IPS DF 4.7 (cell line): ENCODE measurements around the gene HELZ2.
"Not testable (repeated sequence)": the region's sequence is repeated elsewhere in the genome, so short reads cannot be mapped to it uniquely, and the experiment has no call there.

ENCODE experiments used
- DNase-seq: peaks from one replicate; pipeline ENCODE4 v3.0.0-alpha.2; 2013; ENCODE audit warnings: low spot score; ENCODE audit errors: extremely low read depth

HELZ2 gene, protein sequence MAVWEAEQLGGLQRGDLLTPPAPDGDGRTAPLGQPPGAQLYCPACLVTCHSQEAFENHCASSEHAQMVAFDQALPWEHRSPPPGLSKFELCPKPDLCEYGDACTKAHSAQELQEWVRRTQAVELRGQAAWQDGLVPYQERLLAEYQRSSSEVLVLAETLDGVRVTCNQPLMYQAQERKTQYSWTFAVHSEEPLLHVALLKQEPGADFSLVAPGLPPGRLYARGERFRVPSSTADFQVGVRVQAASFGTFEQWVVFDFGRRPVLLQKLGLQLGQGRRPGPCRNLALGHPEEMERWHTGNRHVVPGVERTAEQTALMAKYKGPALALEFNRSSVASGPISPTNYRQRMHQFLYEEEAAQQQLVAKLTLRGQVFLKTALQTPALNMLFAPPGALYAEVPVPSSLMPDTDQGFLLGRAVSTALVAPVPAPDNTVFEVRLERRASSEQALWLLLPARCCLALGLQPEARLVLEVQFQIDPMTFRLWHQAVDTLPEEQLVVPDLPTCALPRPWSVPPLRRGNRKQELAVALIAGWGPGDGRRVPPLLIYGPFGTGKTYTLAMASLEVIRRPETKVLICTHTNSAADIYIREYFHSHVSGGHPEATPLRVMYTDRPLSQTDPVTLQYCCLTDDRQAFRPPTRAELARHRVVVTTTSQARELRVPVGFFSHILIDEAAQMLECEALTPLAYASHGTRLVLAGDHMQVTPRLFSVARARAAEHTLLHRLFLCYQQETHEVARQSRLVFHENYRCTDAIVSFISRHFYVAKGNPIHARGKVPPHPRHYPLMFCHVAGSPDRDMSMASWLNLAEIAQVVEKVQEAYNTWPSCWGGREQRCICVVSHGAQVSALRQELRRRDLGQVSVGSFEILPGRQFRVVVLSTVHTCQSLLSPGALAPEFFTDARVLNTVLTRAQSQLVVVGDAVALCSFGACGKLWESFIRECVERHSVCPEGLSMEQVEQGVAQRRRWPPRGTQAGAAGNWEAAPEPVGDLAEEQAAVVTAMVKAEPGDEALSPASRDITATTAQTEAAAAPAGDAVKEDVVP (N-terminal part only)

DNA sequence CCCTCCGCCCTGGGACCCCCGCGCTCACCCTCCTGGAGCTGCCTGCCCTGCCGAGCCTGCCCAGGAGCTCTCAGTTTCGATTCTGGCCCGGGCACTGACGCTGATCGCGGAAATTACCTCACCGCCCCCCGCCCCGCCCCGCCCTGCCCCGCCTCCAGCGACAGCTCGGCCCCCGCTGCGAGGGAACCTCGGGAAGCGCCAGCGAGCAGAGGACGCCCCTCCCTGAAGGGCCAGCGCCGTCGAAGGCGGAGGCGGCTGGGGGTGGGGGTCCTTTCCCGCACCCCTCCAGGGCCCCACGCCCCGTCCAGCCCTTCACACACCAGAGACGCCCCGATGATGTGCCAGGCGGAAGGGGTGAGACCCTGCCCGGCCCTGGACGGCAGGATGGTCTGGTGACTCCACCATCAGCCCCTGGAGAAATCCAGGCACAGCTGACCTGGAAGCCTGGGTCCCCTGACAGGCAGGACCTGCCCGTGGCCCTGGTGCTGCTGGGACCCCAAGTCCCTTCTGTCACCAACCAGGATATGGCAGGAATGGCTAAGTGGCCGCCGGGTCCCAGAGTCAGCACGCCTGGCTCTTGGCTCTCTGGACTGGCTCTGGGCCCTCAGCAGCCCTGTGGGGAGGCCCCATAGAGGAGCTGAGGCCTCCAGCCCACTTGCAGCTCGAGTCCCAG, at the start of gene HELZ2:
TSS of gene HELZ2 (minus strand) at position 84 of the 673 bp plus-strand sequence. CDS start 1,854 bp downstream, outside the sequence.
- no peak for DNase-seq

GRCh38 chr20:63622732-63623131, 48.7 kb upstream of the HELZ2 start:
- DNase-seq = no peak

GRCh38 chr20:63622096-63622495, 48.1 kb upstream of the HELZ2 start:
- no peak for DNase-seq

DNA sequence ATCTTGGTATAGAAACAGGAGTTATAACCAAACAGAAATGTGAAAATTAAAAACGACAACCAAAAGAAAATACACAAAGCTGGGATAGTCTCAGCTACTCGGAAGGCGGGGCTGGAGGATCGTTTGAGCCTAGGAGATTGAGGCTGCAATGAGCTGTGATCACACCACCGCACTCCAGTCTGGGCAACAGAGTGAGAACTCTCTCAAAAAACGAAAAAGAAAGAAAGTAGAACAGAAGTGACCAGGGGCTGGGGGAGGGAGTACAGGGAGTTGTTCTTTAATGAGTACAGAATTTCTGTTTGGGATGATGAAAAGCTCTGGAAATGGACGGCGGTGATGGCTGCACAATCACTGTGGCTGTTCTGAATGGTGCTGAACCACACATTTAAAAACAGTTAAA, 47.0 kb upstream of the HELZ2 start:
- no peak for DNase-seq

- no peak for DNase-seq
Observed at GRCh38 chr20:63619505-63619904, 45.5 kb upstream of the HELZ2 start.

GRCh38 chr20:63619086-63619485, 45.0 kb upstream of the HELZ2 start:
- no peak for DNase-seq

GRCh38 chr20:63618291-63618980, 44.4 kb upstream of the HELZ2 start:
- DNase-seq = no peak

DNA sequence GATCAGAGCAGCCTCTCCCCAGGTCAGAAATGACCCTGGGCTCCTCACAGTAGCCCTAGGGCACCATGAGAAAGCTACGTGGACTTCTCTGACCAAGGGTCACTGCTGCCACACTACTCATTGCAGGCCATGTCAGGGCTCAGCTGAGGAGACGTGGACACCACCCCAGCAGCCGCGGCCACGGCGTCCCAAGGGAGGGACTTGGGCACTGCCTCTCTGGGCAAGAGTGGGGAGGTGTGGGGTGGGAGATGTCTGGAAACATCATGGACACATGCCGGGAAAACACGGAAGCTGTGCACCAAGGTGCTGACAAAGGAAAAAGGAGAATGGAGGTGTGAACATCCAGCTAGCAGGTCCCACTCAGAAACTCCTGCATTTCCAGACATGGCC, 43.8 kb upstream of the HELZ2 start:
- DNase-seq = no peak

DNA sequence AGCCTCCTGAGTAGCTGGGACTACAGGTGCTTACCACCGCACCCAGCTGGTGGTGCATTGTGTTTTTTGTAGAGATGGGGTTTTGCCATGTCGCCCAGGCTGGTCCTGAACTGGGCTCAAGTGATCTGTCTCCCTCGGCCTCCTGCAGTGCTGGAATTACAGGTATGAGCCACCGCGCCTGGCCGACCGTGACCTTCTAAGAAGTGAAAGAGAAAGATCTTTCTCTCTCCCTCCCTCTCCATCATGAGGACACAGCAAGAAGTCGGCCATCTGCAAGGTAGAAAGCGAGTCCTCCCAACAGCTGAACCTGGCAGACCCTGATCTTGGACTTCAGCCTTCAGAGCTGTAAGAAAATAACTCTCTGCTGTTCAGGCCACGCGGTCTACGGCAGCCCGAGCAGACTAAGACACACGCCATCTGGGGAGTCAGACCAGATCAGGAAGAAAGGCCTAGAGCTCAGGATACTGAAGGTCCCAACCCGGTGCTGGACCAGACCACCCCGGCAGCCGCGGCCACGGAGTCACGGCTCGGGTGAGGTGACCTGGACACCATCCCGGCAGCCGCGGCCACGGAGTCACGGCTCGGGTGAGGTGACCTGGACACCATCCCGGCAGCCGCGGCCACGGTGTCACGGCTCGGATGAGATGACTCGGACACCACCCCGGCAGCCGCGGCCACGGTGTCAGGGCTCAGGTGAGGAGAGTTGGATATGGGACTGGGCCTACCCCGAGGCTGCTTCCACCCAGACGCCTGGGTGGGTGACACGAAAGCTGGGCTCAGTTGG, 43.2 kb upstream of the HELZ2 start:
- no peak for DNase-seq

- DNase-seq = not testable (repeated sequence)
Observed at GRCh38 chr20:63613863-63614594, 40.0 kb upstream of the HELZ2 start.

DNA sequence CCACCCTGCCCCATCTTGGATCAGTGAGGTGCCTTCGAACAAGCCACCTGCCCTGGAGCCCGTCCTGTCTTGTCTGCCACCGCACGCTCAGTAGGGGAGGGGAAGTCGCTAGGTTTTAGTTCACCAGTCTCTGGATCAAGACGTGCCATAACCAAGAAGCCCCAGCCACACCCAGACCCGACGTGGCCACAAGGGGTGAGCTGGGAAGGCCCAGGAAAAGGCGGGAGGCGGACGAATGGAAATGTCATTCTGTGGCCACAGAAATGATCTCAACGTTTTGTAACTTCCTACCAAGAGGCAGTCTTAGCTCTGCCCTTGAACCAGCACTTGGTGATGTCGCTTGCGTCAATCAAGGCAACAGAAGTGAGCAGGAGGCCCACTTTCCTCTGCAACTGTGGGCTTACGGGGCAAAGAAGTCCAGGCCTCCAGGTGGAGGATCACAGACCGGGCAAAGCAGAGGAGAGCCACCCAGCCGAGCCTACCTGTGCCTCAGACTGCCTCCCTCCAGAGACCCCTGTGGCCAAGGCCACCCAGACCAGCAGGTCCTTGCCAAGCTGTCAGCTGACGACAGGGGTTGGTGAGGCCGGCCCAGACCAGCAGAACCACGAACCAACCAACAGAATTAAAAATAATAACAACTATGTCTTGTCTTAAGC, 38.4 kb upstream of the HELZ2 start:
- DNase-seq = no peak

- DNase-seq = no peak
Observed at GRCh38 chr20:63611646-63612045, 37.6 kb upstream of the HELZ2 start.

- no peak for DNase-seq
Observed at GRCh38 chr20:63610581-63611435, 36.8 kb upstream of the HELZ2 start.

GRCh38 chr20:63606686-63607085, 32.6 kb upstream of the HELZ2 start:
- DNase-seq = no peak

DNA sequence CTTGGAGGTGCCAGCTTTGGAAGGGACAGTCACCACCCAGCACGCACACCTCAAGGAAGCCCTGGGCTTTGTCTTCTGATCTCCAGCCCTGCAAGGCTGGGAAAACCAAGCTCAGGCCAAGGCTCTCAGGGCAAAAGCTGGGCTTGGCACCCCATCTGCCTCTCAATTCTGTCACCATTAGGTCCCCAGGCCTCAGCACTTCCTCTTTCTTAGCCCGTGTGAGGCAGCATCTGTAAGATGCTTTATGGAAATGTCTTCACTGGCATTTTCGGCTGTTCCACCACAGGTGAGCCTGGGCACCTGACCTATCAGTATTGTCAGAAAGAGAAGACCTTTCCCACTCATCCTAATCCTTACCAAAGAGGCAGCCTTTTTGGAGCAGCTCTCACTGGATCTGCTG, 28.3 kb upstream of the HELZ2 start:
- DNase-seq = no peak

DNA sequence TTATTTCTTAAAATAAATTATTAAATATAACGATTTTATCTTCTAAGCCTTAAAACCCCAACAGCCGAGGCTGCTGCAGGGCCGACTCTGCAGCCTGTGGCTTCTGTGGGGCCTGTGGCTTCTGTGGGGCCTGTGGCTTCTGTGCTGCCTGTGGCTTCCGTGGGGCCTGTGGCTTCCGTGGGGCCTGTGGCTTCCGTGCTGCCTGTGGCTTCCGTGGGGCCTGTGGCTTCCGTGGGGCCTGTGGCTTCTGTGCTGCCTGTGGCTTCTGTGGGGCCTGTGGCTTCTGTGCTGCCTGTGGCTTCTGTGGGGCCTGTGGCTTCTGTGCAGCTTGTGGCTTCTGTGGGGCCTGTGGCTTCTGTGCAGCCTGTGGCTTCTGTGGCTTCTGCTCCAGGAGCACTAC, 27.6 kb upstream of the HELZ2 start:
- DNase-seq = not testable (repeated sequence)

DNA sequence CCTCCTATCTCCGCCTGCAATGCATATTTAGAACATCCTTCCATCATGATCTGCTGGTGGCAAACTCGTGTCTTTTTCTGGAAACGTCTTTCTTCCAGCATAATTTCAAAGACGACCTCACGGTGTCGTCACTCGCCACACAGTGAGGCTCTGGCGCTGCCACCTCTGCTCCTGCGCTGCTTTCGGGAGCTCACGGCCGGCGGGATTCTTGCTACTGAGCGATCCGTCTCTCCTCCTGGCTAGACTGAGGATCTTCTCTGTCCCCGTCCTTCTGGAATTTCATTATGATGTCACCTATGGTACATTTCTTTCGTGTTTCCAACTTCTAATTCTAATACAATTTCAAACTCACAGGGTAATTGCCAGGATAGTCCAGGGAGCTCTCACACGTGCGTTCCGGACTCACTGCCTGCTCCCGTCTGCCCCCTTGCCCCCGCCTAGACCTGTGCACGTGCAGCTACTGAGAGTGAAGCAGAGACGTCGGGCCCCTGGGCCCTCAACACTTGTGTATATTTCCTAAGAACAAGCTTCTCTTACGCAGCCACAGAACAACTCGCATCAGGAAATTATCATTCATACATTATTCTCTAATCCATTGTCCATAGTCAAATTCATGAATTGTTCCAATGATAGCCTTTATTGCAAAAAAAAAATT, 25.5 kb upstream of the HELZ2 start:
- no peak for DNase-seq
